Muscle layer of colon (tissue), 2 donors: ENCODE data around the gene TLE3.

Experiments
- H3K27ac ChIP-seq: one replicate; pipeline ENCODE4 v1.7.0; 2013; ENCODE audit warnings: low read depth, mild to moderate bottlenecking, low read length, moderate library complexity
- H3K27me3 ChIP-seq, 2 donors: one replicate each; pipeline ENCODE4 v1.7.0; 2013; ENCODE audit warnings: low read length in 2 of 2, mild to moderate bottlenecking in 2 of 2; ENCODE audit not compliant: insufficient read depth in 2 of 2, control insufficient read depth in 1 of 2
- H3K36me3 ChIP-seq: one replicate; pipeline ENCODE4 v1.7.0; 2013; ENCODE audit warnings: mild to moderate bottlenecking, low read length; ENCODE audit not compliant: insufficient read depth
- H3K4me1 ChIP-seq: one replicate; pipeline ENCODE4 v1.7.0; 2013; ENCODE audit warnings: mild to moderate bottlenecking, low read length; ENCODE audit not compliant: insufficient read depth
- H3K4me3 ChIP-seq, 2 donors: one replicate each; pipeline ENCODE4 v1.7.0; 2013; ENCODE audit warnings: low read length in 2 of 2, low read depth in 1 of 2, mild to moderate bottlenecking in 1 of 2, moderate library complexity in 1 of 2
- H3K9ac ChIP-seq: one replicate; pipeline ENCODE4 v1.7.0; 2013; ENCODE audit warnings: low read length
- H3K9me3 ChIP-seq: one replicate; pipeline ENCODE4 v1.7.0; 2013; ENCODE audit warnings: mild to moderate bottlenecking, low read length
- donor health status: abdominal sarcoma.
- donor health status: Adenocarcinoma of cecum.

TLE3 gene

DNA sequence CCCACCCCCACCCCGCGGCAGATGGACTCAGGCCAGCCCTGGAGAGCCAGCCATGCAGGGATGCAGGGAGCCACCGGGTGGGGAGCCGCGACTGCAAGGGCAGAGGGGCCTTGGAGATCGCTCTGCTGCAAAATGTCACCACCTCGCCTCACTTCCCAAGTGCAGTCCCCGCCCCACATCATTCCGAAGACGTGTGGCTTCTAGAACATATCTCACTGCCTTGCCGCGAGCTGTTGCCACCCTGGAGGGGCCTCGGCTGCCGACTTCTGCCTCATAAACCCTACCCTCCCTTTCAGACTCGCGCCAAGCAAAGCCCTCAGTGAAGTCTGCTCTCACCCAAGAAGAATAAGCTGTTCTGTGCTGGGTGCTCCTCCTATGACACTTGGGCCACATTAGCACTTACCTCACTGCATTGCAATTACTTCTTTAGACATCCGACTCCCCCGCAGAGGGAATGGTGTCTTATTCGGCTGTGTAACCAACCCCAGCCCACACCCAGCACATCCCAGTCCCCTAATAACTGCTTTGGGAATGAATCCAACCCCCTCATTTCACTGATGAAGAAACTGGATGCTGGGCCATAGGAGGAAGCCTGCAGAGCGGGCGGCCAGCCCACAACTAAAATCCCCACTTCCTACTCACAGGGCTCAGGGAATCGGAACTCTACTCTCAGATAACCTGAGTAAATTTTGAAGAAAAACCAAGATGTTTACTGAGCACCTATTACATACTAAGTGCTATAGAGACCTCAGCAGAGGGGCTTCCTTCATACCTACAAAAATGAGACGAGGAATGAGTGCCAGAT is 8.6 kb downstream of the TLE3 start:
- Histone ChIP-seq H3K27me3 (no peaks in the 10 kb centered on the region), H3K36me3 (peaks cover 28% of the 10 kb centered on the region), H3K4me3 (peak overlapping the region in 1 of 2 donors; percentile 33), H3K27ac (peak overlapping the region; percentile 56), H3K4me1 (peaks cover 68% of the 10 kb centered on the region), H3K9me3 (no peaks in the 10 kb centered on the region), H3K9ac (peak overlapping the region; percentile 47)

DNA sequence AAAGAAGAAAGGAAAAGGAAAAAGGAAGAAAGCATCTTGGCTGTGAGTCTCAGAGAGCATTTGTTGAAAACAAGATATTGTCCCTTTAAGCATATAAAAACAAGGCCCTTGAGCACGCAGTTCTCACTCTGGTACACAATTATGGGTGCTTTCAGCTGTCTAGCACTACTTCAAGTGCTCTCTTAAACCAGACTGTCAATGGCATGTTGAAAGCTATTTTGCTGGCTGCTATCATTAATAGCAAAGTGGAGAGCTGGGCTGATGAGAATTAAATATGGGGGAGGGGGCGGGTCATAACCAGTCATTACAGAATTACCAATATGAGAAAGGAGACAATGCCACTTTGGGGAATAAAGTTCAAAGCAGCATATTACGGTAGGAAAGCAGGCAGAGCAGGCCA is 9.3 kb downstream of the TLE3 start:
- Histone ChIP-seq H3K9ac (no peak overlapping the region), H3K36me3 (peaks cover 28% of the 10 kb centered on the region), H3K4me1 (peaks cover 61% of the 10 kb centered on the region), H3K4me3 (no peak overlapping the region), H3K27me3 (no peaks in the 10 kb centered on the region), H3K27ac (peak overlapping the region; percentile 70), H3K9me3 (no peaks in the 10 kb centered on the region)

DNA sequence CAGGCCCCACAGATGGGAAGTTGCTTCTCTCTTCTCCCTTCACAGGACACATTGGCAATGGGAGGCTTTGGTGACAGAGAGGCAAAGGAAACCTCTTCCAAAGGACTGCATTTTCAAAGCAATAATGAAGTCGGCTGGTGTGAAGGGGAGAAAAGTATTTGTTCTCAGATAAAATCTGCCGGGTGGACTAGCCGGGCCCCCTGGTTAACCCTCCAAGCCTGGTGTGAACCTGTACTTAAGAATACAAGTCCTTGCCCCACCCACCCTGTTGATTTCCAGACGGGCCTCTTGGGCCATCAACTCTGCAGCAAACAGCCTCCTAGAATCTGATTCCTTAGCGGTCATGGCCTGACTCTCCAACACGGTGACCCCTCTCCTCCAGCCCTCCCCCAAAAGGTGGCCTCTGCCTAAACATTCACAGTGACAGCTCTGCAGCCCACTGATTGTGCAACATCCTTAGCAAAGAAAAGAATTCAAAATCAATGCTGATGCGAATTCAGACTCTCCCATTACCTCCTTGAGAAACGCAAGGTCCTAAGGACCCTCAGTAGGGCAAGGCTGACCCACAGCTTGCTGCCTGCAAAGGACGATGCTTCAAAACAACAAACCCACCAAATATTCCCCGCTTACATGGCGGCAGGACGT is 9.9 kb downstream of the TLE3 start:
- Histone ChIP-seq H3K4me3 (no peak overlapping the region), H3K9me3 (no peaks in the 10 kb centered on the region), H3K36me3 (peaks cover 24% of the 10 kb centered on the region), H3K27ac (no peak overlapping the region), H3K4me1 (peaks cover 55% of the 10 kb centered on the region), H3K27me3 (no peaks in the 10 kb centered on the region), H3K9ac (no peak overlapping the region)

DNA sequence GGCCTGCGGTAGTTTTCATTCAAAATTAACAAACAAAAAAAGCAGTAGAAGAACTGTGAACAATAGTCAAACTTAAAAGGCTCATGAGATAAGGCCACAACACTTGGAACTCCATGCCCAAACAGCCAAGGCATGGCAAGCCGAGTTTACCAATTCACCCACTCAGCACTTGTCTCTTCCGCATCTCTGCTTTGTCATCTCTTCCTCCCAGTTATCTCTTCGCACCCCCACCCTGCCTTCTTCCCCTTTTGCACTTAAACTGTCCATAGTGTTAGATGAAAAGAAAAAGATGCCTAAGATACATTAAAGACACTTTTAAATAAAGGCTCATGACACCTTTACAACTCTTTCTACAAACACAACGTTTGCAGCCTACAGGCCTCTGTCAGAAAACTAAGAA is 11.1 kb downstream of the TLE3 start:
- Histone ChIP-seq H3K9ac (no peak overlapping the region), H3K27ac (no peak overlapping the region), H3K9me3 (no peaks in the 10 kb centered on the region), H3K4me1 (peaks cover 43% of the 10 kb centered on the region), H3K36me3 (peaks cover 22% of the 10 kb centered on the region), H3K27me3 (no peaks in the 10 kb centered on the region), H3K4me3 (no peak overlapping the region)

DNA sequence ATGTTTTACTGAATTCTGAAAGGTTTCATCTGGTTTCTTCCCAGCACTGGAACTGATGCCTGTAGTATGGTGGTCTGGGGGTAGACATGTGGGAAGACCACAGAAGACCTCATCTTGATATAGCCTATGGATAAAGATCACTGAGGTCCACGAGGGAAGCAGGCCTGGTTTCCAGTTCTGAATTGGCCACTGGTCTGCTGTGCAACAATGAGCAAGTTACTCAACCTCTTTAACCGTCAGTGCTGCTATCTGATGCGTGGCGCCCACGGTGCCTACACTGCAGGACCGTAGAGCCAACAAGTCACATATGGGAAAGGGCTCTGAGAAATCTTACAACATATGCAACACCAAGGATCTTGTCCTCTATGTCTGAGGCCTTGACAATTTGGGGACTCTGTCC is 13.3 kb downstream of the TLE3 start:
- H3K36me3 ChIP-seq = peaks cover 32% of the 10 kb centered on the region
- H3K9ac ChIP-seq = no peak overlapping the region
- peaks cover 29% of the 10 kb centered on the region for H3K4me1 ChIP-seq
- no peaks in the 10 kb centered on the region for H3K27me3 ChIP-seq
- no peaks in the 10 kb centered on the region for H3K9me3 ChIP-seq
- no peak overlapping the region for H3K4me3 ChIP-seq
- H3K27ac ChIP-seq = no peak overlapping the region

DNA sequence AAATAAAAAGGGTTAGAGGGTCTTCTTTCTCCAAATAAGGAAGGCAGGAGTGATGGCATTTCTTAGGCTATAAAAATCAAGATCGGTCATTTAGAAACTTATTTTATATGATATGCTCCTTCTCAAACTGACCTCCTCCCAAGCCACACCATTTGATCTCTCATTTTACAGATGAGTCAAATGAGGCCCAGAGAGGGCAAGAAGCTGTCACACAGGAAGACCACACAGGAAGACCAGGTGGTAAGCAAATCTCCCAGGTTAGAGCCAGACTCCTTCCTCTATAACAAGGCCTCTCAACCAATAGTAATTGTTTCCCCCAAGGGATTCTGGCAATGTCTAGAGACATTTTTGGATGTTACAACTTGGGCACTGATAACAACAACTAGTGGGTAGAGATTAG is 13.8 kb downstream of the TLE3 start:
- Histone ChIP-seq H3K36me3 (peaks cover 32% of the 10 kb centered on the region), H3K4me1 (peaks cover 29% of the 10 kb centered on the region), H3K27ac (no peak overlapping the region), H3K4me3 (no peak overlapping the region), H3K9me3 (no peaks in the 10 kb centered on the region), H3K27me3 (no peaks in the 10 kb centered on the region), H3K9ac (no peak overlapping the region)

DNA sequence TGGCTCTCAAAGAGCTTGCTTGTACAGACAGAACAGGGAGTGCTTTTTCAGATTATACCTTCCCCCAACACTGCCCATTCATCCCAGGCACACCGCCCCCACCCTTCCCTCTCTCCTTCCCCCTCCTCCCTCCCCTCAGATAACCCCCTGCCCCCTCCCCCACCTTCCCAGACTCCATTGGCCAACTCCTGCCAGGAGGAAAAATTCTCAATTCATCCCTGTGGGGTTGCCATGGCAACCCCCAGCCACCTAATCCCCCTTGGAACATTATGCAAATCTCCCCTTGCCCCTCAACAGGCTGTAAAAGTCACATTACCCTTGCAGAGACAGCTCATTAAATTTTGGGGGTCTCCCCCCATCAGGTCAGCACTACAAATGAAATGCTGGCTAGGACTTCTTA is 14.3 kb downstream of the TLE3 start:
- Histone ChIP-seq H3K27me3 (no peaks in the 10 kb centered on the region), H3K9ac (no peak overlapping the region), H3K9me3 (no peaks in the 10 kb centered on the region), H3K36me3 (peaks cover 32% of the 10 kb centered on the region), H3K27ac (no peak overlapping the region), H3K4me3 (no peak overlapping the region), H3K4me1 (peaks cover 33% of the 10 kb centered on the region)

DNA sequence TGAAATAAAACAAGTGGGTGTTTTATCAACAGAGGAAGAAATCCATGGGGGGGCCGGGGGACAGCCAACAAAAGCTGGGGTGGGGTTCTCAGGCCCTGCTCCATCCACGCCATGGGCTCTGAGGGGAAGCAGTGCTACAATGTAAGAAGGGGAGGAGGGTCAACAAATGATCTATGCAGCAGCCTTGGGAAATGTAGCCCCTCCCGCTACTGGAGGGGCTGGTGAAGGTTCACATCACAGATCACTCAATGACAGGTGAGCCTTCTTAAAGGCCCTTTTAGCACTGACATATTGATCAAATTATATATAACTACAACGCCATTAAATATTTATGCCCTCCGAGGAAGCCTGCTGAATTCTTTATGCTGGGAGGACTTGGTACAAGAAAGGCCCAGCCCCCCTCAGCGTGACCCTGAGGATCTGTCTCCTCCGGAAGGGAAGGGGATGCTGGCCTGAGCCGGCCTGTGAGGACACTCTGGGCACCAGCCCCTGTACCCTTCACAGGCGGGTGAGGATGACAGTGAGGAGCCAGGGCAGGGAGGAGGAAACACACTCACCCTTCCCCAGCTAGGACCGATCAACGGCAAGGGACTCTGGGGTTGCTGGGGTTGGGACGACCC is 15.3 kb downstream of the TLE3 start:
- no peaks in the 10 kb centered on the region for H3K9me3 ChIP-seq
- peak overlapping the region; percentile 12 for H3K27ac ChIP-seq
- H3K9ac ChIP-seq = no peak overlapping the region
- no peak overlapping the region for H3K4me3 ChIP-seq
- H3K36me3 ChIP-seq = peaks cover 32% of the 10 kb centered on the region
- H3K27me3 ChIP-seq = no peaks in the 10 kb centered on the region
- H3K4me1 ChIP-seq = peaks cover 36% of the 10 kb centered on the region

DNA sequence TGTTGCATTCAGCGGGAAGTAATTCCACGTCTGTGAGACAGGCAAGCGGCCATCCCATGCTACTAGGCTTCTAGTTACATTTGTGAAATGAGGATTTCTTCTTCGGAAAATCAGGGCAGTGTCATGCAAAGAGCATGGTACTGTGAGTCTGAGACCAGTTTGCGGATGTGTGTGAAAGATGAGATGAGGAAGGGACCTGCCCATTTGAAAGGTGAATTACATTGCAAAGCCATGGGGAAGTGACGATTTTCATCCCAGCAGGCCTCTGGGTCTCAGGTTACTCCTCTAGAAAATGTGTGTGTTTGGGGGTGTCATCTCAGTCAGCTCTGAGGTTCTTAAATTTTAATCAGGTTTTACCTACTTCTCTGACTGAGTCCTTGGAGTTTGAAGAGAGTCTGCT is 16.1 kb downstream of the TLE3 start:
- Histone ChIP-seq H3K36me3 (peaks cover 32% of the 10 kb centered on the region), H3K4me1 (peaks cover 36% of the 10 kb centered on the region), H3K27me3 (no peaks in the 10 kb centered on the region)

DNA sequence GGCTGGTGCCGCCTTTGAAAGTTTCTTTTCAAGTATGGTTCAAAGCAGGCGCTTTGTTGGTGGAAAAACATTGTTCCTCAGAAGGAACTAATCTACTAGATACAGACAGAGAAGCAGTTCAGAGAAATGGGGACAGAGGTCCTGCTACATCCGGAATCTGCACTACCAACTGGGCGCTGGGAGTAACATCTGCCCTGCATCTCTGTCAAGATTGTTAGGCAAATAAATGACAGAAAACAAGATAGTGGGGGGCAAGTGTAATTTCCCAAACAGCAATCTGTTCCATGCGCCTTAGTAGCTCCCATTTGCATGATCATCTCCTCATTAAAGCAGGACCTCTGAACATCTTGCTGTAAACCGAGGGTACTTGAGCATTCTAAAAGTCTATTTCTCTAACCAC is 17.4 kb downstream of the TLE3 start:
- no peak overlapping the region for H3K4me3 ChIP-seq
- peaks cover 28% of the 10 kb centered on the region for H3K36me3 ChIP-seq
- H3K27ac ChIP-seq = no peak overlapping the region
- H3K9me3 ChIP-seq = no peaks in the 10 kb centered on the region
- H3K9ac ChIP-seq = no peak overlapping the region
- peaks cover 37% of the 10 kb centered on the region for H3K4me1 ChIP-seq
- H3K27me3 ChIP-seq = no peaks in the 10 kb centered on the region

More for the DNA sequence above, 16.1 kb downstream of the TLE3 start:
- Histone ChIP-seq H3K9me3 (no peaks in the 10 kb centered on the region), H3K4me3 (no peak overlapping the region), H3K27ac (no peak overlapping the region), H3K9ac (no peak overlapping the region)

DNA sequence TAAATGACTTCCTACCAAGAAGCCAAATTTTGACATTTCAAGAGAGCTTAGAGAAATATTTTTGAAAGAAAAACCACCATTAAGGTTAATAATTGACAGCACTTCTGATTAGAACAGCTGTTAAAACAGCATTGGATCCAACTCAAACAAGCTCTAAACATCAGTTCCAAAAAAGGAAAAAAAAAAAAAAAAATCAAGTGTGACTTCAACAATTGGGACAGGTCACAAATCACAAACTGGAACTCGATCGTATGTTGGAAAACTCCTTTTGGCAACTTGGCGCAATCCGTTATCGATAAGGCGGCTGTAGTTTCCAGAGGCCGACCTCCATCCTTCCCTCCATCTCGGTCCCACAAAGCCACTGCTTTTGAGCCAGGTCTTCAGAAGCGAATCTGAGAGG is 17.8 kb downstream of the TLE3 start:
- Histone ChIP-seq H3K9me3 (no peaks in the 10 kb centered on the region), H3K9ac (no peak overlapping the region), H3K4me3 (no peak overlapping the region), H3K27ac (no peak overlapping the region), H3K36me3 (peaks cover 32% of the 10 kb centered on the region), H3K27me3 (no peaks in the 10 kb centered on the region), H3K4me1 (peaks cover 37% of the 10 kb centered on the region)
